Esophagus squamous epithelium (tissue), 5 donors: ENCODE results near the gene SOX9. TPM values are rescaled to one million over a fixed set of nuclear protein-coding genes. Genes with fewer than 3 reads are reported as not detected.

ENCODE experiments used
- DNase-seq: peaks from one replicate; lab custom pipeline; 2025; lab: John Stamatoyannopoulos, UW
- H3K27ac ChIP-seq, 4 donors: fragments of 200-600 bp; sonication (generic); one replicate each; pipeline ENCODE4 v1.5.1; 2016 to 2019; ENCODE audit warnings: mild to moderate bottlenecking in 1 of 4
- H3K27me3 ChIP-seq, 4 donors: fragments of 200-600 bp; sonication (generic); 1 replicate in 3 of 4; 2 replicates in 1 of 4; pipeline versions ENCODE4 v1.5.1 to v1.6.0; 2017 to 2021; ENCODE audit warnings: antibody characterized with exemption in 1 of 4
- H3K36me3 ChIP-seq, 3 donors: fragments of 200-600 bp; sonication (generic); one replicate each; pipeline ENCODE4 v1.5.1; 2016 to 2019
- H3K4me1 ChIP-seq, 3 donors: fragments of 200-600 bp; sonication (generic); one replicate each; pipeline ENCODE4 v1.5.1; 2017 to 2019
- H3K4me3 ChIP-seq, 4 donors: fragments of 200-600 bp; sonication (generic); 1 replicate in 3 of 4; 2 replicates in 1 of 4; pipeline ENCODE4 v1.5.1; 2016 to 2019; ENCODE audit warnings: mild to moderate bottlenecking in 2 of 4, moderate library complexity in 1 of 4
- H3K9me3 ChIP-seq, 3 donors: fragments of 200-600 bp; sonication (generic); one replicate each; pipeline ENCODE4 v1.5.1; 2016 to 2019
- POLR2A ChIP-seq, 4 donors: fragments of 450-650 bp; IDR thresholded peaks; one replicate each; pipeline ENCODE4 v1.6.1; 2017; ENCODE audit warnings: antibody characterized with exemption in 4 of 4, mild to moderate bottlenecking in 4 of 4, moderate library complexity in 3 of 4
- WGBS, 2 donors: methylation state at CpG; one replicate each; pipeline ENCODE4 v1.1.5; 2018; 5-methylcytosine and 5-hydroxymethylcytosine counted together
- intact Hi-C: fragments of 100-400 bp; cut with DNase I; formaldehyde crosslinking; loops from one replicate; pipeline ENCODE4 v1.15.0; 2022
- total RNA-seq, 4 donors: library from RNA; depleted of rRNA; stranded (reverse); fragments of >200 nt; gene quantifications; one replicate each; pipeline ENCODE4 v1.1.0, GENCODE V29; 2016
- TF ChIP-seq, protein P1 (sequence below), 6 experiments: fragments of 450-650 bp in 4 of 6; fragments of 200-600 bp in 2 of 6; sonication (generic) in 2 of 6; IDR thresholded peaks; one replicate each; pipeline ENCODE4 v1.5.1; 2016 to 2019; ENCODE audit warnings: antibody characterized with exemption in 6 of 6, mild to moderate bottlenecking in 4 of 6, moderate library complexity in 4 of 6
- donor health status: DM: yes; HTN: yes; CAD: no.

SOX9 gene
- total RNA-seq, 4 donors from 2014 or later = 7.4 to 11.5 (median 11.1) TPM

DNA sequence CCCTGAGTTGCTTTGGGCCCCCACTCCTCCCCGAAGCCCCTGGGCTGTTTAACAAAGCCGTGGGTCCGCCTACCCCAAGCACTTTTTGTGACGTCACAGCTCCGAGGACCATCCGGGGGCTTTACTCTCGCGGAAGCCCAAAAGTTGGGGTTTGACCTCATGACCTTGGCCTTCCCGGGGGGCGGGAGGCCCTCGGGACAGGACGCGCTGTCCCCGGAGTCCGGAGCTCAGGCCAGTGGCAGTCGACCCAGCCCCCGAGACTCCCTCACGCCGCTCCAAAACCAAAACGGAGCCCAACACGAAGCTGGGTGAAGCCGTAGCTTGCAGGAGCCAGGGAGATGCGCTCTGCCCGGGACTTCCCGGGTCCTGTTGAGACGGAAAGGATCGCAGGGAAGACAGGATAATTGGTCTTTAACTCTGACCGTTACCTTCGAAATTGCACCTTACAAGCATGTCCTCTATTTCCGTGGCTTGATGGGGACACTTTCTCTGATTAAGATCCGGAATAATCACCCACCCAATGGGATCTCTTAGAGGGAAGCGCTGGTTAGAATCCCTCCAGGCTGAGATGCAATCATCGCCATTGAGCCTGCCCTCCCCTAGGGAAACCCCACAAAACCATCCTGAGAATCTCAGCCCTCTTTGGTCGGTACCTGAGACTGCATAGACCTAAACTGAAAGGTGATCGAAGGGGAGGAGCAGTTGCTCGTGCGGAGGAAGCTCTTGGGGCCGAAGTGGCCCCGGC, 4.9 kb upstream of the SOX9 start:
- peak overlapping the region in 1 of 4 donors; percentile 30 for H3K27ac ChIP-seq
- peak overlapping the region in 1 of 4 donors; percentile 61 for H3K4me3 ChIP-seq
- peaks cover 9 to 99% (median 16%) of the 10 kb centered on the region in 4 donors for H3K27me3 ChIP-seq
- WGBS, 2 donors = 36 to 40% methylated on average over 13 to 20 of the region's 39 CpGs
- H3K4me1 ChIP-seq = peaks cover 15 to 59% (median 18%) of the 10 kb centered on the region in 3 donors
- TF ChIP-seq POLR2A (IDR thresholded peaks at IDR 0.05) = no peak
- TF ChIP-seq, protein P1, sequence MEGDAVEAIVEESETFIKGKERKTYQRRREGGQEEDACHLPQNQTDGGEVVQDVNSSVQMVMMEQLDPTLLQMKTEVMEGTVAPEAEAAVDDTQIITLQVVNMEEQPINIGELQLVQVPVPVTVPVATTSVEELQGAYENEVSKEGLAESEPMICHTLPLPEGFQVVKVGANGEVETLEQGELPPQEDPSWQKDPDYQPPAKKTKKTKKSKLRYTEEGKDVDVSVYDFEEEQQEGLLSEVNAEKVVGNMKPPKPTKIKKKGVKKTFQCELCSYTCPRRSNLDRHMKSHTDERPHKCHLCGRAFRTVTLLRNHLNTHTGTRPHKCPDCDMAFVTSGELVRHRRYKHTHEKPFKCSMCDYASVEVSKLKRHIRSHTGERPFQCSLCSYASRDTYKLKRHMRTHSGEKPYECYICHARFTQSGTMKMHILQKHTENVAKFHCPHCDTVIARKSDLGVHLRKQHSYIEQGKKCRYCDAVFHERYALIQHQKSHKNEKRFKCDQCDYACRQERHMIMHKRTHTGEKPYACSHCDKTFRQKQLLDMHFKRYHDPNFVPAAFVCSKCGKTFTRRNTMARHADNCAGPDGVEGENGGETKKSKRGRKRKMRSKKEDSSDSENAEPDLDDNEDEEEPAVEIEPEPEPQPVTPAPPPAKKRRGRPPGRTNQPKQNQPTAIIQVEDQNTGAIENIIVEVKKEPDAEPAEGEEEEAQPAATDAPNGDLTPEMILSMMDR (IDR thresholded peaks at IDR 0.05) = no peak
- H3K36me3 ChIP-seq = no peaks in the 10 kb centered on the region
- H3K9me3 ChIP-seq = no peaks in the 10 kb centered on the region
- intact Hi-C loops = loop anchor here (10.0 kb wide), 1 partner anchor 641 kb away; no protein-coding TSS in a partner anchor
- DNase-seq = no peak

DNA sequence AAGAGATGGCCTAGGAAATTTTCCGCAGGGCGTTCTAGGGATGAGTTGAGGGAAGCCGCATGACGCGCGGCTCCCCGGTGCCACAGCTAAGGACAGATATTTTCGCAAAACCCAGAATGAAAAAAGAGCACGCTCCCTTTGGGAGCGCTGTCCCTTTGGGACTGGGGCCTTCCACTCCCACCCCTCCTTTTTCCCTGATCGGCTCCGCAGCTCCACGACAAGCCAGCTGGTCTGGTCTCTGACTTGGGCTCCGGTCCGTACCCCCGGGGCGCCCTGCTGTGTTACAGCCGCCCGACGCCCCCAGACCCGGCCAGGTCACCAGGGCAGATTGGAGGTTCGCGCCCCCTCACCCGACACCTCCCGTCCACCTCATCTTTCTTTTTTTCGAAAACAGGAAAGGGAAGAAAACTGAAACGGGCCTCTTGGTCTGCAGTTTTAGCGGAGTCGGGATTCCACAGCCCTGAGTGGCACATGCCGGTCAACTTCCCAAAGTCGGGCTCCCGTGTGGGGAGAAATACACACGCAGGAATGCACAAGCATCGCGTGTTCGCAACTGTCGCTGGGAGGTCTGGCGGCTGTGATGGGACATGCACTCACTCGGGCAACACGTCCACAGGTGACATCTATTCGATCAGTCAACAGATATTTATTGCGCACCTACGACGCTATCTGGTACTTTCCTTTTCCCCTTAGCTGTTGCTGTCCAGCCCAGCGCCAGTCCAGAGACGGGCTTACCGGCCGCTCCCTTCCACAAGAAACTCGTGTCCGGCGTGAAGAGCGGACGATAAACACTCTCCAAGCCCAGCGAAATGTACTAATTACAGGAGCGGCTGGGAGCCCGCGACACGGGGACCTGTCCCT, 3.9 kb upstream of the SOX9 start:
- H3K27me3 ChIP-seq = peaks cover 9 to 100% (median 16%) of the 10 kb centered on the region in 4 donors
- H3K4me3 ChIP-seq = peak overlapping the region; percentile 17 to 61 (median 41)
- WGBS, 2 donors = 15 to 25% methylated on average over 46 to 47 of the region's 58 CpGs

DNA sequence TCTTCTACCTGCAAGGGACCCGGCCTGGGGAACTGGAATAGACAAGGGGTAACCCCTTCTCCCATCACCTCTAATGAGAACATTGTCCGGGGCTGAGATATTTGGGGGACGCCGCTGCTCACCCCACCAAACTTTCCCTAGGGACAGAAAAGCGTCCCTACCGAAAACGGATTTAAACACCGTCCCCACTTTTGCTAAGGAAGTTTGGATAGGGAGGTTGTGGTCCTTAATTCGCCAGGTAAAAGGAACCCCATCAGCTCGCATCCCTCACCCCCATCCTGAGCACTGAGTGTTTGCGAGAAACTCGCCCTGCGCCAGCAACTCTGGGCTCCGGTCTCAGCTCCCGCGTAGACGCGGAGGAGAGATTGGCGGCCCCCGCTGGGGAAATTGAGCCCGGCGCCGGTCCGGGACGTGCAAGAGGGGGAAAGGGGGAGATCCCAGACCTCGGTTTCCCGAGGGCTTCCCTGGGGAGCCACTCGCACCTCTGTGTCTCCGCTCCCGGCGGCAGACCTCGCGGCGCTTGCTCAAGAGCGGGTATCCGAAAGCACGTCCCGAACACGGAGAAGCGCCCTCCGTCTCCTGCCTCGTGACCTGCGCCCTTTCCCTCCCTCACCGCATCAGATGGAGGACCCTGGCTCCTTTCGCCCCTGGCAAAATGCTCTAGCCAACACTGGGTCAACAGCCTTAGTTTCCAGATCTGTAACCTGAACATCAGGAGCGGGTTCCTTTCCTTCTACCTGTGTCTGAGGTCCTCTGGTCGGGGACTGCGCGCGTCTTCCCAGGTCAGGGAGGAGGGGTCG, 3.1 kb upstream of the SOX9 start:
- H3K9me3 ChIP-seq = no peaks in the 10 kb centered on the region
- H3K4me1 ChIP-seq = peaks cover 17 to 70% (median 19%) of the 10 kb centered on the region in 3 donors
- peaks cover 0 to 2% (median 0%) of the 10 kb centered on the region in 3 donors for H3K36me3 ChIP-seq
- peaks cover 9 to 100% (median 16%) of the 10 kb centered on the region in 4 donors for H3K27me3 ChIP-seq
- H3K27ac ChIP-seq = peak overlapping the region in 1 of 4 donors; percentile 19
- WGBS, 2 donors = 2 to 6% methylated on average over 11 to 13 of the region's 51 CpGs
- no peak for DNase-seq
- TF ChIP-seq, protein P1 (IDR thresholded peaks at IDR 0.05) = no peak
- TF ChIP-seq POLR2A (IDR thresholded peaks at IDR 0.05) = no peak
- intact Hi-C loops = loop anchor here (10.0 kb wide), 1 partner anchor 643 kb away; no protein-coding TSS in a partner anchor
- peak overlapping the region; percentile 17 to 61 (median 41) for H3K4me3 ChIP-seq

More for the DNA sequence above, 3.9 kb upstream of the SOX9 start:
- TF ChIP-seq POLR2A (IDR thresholded peaks at IDR 0.05) = no peak
- TF ChIP-seq, protein P1 (IDR thresholded peaks at IDR 0.05) = no peak
- DNase-seq = no peak
- Histone ChIP-seq H3K27ac (peak overlapping the region in 1 of 4 donors; percentile 19), H3K36me3 (no peaks in the 10 kb centered on the region), H3K9me3 (no peaks in the 10 kb centered on the region), H3K4me1 (peaks cover 17 to 61% (median 19%) of the 10 kb centered on the region in 3 donors)
- intact Hi-C loops = loop anchor here (10.0 kb wide), 1 partner anchor 642 kb away; no protein-coding TSS in a partner anchor

DNA sequence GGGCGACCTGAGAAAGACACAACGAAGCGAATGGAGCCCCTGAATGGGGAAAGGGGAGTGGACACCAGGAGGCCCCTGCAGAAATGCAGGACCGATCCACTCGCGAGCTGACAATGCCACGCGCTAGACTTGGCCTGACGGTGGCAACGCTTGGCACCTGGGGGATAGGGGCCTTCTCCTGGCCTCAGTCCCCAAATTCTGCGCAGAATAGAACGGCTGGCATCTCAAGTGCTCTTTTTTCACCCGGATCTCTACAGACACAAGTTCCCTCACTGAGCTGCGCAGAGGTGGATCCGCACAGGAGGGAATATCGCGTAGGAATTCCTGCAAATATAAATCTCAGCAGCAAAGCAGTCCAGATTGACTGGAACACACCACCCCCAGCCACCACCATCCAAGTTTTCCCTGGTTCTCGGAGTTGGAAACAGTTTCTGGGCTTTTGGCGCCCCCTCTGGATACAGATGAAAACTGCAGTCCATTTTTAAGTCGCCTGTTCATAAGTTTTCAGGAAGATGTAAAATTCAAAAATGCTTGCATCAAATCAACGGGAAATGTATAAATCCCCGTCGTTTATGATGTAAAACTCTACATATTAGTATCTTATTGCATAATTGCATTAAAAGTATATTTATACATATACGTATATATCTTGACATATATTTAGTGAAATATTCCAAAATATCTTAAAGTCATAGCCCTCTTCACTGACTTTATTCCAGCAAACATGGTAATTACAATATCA, 2.3 kb upstream of the SOX9 start:
- Histone ChIP-seq H3K36me3 (peaks cover 0 to 10% (median 0%) of the 10 kb centered on the region in 3 donors), H3K27me3 (peaks cover 9 to 100% (median 17%) of the 10 kb centered on the region in 4 donors), H3K9me3 (no peaks in the 10 kb centered on the region), H3K4me1 (peaks cover 17 to 78% (median 19%) of the 10 kb centered on the region in 3 donors), H3K27ac (no peak overlapping the region), H3K4me3 (peak overlapping the region; percentile 17 to 61 (median 41))
- intact Hi-C loops = loop anchor here (10.0 kb wide), 1 partner anchor 644 kb away; no protein-coding TSS in a partner anchor
- 2 to 7% methylated on average over 10 to 23 of the region's 24 CpGs for WGBS, 2 donors
- TF ChIP-seq POLR2A (IDR thresholded peaks at IDR 0.05) = no peak
- TF ChIP-seq, protein P1 (IDR thresholded peaks at IDR 0.05) = peak; percentile 41 to 90 (median 83)
- no peak for DNase-seq
